SKM-1 treated with dmso at 0.1 percent for 144 hours (cell line): ENCODE data around the gene HLA-G.
A peak's percentile ranks its signal among the peaks of the same experiment; 100 is the strongest.

Experiments used
- DNase-seq: peaks from one replicate; lab custom pipeline; 2025; ENCODE audit not compliant: unreplicated experiment; lab: John Stamatoyannopoulos, UW

The HLA-G gene

GRCh38 chr6:29815118-29815750 lies 12.4 kb upstream of the HLA-G start:
- DNase-seq = no peak

DNA sequence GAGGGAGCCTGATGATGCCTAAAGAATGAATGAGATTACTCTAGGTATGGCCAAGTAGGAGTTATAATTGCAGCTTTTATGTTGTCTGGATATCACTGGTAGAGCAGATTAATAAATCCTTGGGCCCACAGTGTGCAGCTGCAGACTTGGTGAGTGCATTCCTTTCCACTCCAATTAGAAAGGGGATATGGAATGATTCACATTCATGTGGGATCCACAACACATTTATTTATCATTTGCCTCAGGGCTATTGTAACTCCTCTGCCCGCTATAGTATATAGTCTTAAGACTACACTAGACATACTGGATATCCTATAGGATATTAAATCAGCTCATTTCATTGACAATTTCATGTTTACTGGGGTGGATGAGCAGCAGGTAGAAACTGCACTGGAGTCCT lies 11.6 kb upstream of the HLA-G start:
- no peak for DNase-seq

DNA sequence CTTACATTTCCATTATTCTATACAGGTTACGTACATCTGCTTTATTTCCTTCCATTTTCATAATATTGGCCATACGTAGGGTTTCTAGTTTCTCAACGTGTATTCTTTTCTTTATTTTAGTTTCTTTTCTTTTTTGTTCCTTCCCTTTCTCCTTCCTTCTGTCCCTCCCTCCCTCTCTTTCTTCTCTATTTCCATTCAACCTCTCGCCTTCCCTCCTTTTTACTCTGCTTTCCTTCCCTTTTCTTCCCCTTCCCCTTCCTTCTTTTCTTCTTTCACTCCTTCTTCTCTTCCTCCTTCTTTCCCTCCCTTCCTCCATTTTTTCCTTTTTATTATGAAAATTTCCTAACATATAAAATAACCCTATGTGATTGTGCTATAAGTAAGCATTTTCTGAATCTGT lies 8.7 kb upstream of the HLA-G start:
- DNase-seq = no peak

GRCh38 chr6:29824144-29824543 lies 3.5 kb upstream of the HLA-G start:
- no peak for DNase-seq

DNA sequence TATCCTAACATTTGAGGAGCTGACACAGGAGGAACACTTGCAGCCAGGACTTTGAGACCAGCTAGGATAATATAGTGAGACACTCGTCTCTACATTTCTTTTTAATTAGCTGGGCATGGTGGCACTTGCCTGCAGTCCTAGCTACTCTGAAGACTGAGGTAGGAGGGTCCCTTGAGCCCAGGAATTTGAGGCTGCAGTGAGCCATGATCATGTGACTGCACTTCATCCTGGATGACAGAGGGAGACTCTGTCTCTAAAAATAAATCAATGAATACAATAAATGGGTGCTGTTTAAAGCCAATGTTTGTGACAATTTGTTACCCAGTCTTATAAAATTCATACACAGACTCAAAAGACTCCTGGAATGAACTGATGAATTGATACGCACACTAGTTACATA lies 1.8 kb upstream of the HLA-G start:
- DNase-seq = no peak

DNA sequence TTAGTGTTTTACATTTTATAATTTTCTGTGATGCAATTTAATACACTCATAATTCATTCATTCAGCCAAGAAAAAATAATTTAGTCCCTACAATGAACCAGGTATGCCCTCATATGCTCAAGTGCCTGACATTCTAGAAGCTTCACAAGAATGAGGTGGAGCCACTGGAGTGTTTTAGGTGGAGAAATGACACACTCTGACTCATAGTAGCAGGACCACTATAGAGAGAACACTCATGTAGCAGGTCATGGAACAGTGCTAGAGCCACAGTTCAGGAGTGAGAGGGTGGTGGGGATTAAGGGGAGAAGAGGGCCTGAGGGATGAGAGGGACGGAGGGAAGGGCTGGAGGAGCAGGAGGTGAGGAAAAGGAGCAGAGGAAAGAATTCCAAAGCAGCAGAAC lies 1.4 kb upstream of the HLA-G start:
- no peak for DNase-seq

DNA sequence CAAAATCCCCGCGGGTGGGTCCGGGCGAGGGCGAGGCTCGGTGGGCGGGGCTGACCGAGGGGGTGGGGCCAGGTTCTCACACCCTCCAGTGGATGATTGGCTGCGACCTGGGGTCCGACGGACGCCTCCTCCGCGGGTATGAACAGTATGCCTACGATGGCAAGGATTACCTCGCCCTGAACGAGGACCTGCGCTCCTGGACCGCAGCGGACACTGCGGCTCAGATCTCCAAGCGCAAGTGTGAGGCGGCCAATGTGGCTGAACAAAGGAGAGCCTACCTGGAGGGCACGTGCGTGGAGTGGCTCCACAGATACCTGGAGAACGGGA lies 809 bp downstream of the HLA-G start:
- DNase-seq = no peak

DNA sequence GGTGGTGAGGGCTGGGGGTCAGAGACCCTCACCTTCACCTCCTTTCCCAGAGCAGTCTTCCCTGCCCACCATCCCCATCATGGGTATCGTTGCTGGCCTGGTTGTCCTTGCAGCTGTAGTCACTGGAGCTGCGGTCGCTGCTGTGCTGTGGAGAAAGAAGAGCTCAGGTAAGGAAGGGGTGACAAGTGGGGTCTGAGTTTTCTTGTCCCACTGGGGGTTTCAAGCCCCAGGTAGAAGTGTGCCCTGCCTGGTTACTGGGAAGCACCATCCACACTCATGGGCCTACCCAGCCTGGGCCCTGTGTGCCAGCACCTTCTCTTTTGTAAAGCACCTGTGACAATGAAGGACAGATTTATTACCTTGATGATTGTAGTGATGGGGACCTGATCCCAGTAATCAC lies 2.1 kb downstream of the HLA-G start:
- DNase-seq = no peak

DNA sequence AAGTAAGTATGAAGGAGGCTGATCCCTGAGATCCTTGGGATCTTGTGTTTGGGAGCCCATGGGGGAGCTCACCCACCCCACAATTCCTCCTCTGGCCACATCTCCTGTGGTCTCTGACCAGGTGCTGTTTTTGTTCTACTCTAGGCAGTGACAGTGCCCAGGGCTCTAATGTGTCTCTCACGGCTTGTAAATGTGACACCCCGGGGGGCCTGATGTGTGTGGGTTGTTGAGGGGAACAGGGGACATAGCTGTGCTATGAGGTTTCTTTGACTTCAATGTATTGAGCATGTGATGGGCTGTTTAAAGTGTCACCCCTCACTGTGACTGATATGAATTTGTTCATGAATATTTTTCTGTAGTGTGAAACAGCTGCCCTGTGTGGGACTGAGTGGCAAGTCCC lies 2.8 kb downstream of the HLA-G start:
- DNase-seq = no peak

- no peak for DNase-seq
Observed at GRCh38 chr6:29831776-29832175, 4.2 kb downstream of the HLA-G start.

GRCh38 chr6:29834564-29835436 lies 7.2 kb downstream of the HLA-G start:
- DNase-seq = no peak

- no peak for DNase-seq
Observed at GRCh38 chr6:29839917-29840316, 12.3 kb downstream of the HLA-G start.

GRCh38 chr6:29841030-29841429 lies 13.4 kb downstream of the HLA-G start:
- no peak for DNase-seq

DNA sequence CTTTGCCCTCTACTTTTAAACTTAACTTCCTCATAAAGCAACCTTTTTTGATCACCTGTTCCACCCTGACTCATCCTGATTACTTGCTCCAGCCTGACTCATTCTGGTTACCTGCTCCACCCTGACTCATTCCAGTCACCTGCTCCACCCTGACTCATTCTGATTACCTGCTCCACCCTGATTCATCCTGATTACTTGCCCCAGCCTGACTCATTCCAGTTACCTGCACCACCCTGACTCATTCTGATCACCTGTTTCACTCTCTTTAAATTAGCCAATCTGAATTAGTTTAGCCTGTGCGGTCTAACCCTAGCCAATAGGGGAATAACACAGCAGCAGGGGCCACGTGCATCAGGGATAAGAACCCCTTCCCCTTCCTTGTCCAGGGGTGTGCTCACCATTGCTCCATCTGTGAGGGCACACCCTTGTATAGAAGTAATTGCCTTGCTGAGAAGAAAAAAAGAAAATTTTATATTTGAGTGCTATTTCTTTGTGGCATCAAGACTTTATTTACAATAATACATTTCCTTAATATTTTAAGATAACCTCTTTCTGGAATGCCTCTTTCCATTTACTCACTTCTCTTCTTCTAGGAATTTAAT lies 17.9 kb downstream of the HLA-G start:
- DNase-seq = no peak

DNA sequence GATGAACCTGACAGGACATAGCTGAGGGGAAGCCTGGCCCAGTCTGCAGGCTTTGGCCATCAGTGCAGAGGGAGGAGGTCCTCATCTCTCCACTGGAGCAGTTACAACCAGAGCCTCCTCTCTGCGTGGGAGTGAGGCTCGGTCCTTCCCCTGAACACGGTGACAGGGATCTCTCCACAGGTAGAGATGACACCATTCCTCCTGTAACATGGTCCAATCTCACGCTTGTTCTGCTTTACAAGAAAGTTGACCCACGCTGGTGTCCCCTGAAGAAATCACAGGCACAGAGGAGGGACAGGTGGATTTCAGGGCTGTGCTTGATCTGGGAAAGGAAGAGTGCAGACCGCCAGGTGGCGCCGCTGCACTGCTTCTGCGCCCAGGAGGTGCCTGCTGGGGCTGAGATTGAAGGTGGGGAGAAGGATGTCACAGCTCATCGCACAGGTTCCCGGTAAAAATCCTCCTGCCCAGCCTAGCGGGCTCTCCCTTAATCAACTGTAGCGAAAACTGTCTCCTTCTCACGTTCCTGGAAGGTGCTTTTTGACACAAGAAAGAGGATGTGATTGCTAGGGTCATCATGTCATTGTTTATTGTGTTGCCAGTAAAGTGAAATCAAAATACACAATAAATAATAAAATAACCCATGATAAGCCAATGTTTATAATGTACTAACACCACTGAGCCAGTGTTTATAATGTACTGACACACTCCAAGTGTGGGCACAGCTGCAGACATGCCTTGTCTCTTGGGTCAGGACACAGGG lies 20.4 kb downstream of the HLA-G start:
- peak; percentile 59 for DNase-seq

- DNase-seq = no peak
Observed at GRCh38 chr6:29850011-29850553, 22.5 kb downstream of the HLA-G start.

GRCh38 chr6:29851190-29851589 lies 23.6 kb downstream of the HLA-G start:
- no peak for DNase-seq

DNA sequence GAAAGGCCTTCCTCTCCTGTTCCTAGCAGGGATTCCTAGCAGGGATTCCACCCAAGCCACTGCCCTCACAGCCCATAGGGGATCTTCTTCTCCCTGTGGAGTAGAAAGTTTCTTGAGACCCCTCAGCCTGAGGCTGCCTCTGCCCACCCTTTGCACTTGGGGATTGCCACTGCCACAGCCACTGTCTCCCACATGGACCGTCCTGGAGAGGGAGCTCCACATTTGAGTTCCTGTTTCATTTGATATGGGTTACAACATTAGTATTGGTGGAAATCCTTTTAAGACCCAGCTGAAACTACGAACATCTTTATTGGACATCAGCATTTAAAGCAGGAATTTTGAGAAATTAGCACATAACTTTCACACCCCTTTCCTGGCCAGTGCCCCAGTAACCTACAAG lies 25.6 kb downstream of the HLA-G start:
- no peak for DNase-seq

- DNase-seq = no peak
Observed at GRCh38 chr6:29858006-29858405, 30.4 kb downstream of the HLA-G start.

DNA sequence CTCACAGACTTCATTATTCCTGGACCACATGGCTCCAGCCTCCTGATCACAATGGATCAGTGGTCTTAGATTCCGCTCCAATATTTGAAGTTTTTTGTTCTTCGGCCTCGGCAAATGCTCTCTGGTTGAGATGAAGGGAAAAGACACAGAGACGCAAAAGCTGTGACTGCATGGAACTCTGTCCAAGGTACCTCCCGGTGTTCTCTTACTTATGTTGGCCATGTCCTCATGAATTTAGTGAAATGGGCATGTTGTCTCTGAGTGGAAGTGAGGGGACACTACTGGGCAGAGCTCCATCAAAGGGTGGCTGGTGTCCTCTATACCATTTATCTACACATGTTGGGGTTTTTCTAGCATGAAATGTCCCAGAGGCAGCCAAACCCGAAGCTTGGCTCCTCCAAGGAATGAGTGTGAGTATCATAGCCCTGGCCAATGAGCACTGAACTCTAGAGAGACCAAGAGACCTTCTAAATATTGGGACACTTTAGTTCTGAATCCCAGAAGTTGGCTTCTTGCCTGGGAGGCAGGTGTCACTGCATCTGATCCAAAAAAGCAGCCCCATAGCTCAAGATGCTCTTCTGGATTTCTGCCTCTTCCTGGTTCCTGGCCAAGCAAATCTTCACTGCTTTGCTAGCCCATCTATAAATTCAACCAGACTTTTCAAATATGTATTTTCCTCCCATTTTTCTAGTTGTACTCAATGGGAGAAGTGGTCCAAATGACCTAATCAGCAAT lies 34.1 kb downstream of the HLA-G start:
- no peak for DNase-seq
